ENCODE data around the gene ASPHD2.
A peak's percentile ranks its signal among the peaks of the same experiment; 100 is the strongest.

Gene ASPHD2

DNA sequence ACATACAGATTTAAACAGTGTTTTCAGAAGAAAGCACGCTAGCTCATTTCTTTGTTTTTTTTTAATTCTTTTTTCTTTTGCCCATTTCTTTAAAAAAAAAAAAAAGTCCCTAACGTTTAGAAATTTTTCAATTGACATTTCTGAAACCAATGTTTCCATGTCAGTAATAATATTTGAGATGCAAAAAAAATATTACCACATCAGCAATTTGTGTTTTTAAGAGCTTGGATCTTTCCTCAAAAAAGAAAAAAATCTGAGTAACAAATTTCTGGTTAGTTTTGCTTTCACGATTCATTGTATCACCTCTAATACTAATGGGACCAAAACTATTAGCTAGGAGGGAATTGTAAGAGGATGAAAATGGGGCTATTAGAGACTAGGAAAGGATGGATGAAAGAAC, 39.9 kb upstream of the ASPHD2 start:
- TF ChIP-seq CTCF (IDR thresholded peaks at IDR 0.05; ENCODE audit: low read depth, low read length, missing control alignments), result no peak
- H3K4me3 ChIP-seq (ENCODE audit: low read depth, low read length), result no peak overlapping the region
- no peak for DNase-seq (ENCODE audit: low read depth)
- in situ Hi-C loops (cut with HindIII; ENCODE audit: low sequenced_read_pairs), result no loop called here

DNA sequence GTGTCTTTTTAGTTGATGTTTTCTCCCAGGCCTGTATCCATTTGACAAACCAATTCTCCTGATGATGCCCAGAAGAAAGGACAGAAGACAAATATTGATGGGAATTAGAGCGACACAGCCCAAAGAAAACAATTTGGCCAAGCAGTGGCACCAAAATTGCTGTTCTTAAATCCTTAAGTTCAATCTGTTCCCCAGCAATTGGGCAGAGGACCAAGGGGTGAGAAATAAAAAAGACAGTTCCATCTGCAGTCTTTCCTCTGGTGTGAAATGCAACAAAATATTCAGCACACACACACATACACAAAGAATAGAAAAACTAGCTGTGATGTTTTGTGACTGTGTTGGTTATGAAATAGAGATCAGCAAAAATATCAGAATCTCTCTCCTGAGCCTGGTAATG, 38.0 kb upstream of the ASPHD2 start:
- in situ Hi-C loops (cut with HindIII; ENCODE audit: low sequenced_read_pairs), result no loop called here
- TF ChIP-seq CTCF (IDR thresholded peaks at IDR 0.05; ENCODE audit: low read depth, low read length, missing control alignments), result no peak
- DNase-seq (ENCODE audit: low read depth), result no peak
- no peak overlapping the region for H3K4me3 ChIP-seq (ENCODE audit: low read depth, low read length)

DNA sequence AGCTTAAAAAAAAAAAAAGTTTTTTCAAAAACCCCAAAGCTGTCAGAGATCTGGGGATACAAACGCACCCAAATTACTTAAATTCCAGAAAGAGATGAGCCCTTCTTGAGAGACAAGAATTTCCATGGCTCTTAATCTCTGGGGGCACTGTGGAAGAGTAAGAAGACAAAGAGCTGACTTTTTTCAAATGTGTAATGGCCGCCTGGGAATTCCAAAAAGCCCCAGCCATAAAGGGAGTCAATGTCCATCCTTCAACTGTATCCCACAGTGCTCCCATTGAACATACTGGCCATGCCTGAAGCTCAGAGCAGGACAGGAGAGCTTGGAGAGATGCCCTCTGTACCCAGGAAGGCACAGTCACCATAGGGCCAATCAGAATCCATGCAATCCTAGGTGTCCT, 37.4 kb upstream of the ASPHD2 start:
- DNase-seq (ENCODE audit: low read depth), result no peak
- H3K4me3 ChIP-seq (ENCODE audit: low read depth, low read length), result no peak overlapping the region
- no peak for TF ChIP-seq CTCF (IDR thresholded peaks at IDR 0.05; ENCODE audit: low read depth, low read length, missing control alignments)
- in situ Hi-C loops (cut with HindIII; ENCODE audit: low sequenced_read_pairs), result no loop called here

- no peak overlapping the region for H3K4me3 ChIP-seq (ENCODE audit: low read depth, low read length)
- in situ Hi-C loops (cut with HindIII; ENCODE audit: low sequenced_read_pairs), result no loop called here
- peak; percentile 21 for TF ChIP-seq CTCF (IDR thresholded peaks at IDR 0.05; ENCODE audit: low read depth, low read length, missing control alignments)
- no peak for DNase-seq (ENCODE audit: low read depth)
Measured at GRCh38 chr22:26393929-26394328, 35.1 kb upstream of the ASPHD2 start.

DNA sequence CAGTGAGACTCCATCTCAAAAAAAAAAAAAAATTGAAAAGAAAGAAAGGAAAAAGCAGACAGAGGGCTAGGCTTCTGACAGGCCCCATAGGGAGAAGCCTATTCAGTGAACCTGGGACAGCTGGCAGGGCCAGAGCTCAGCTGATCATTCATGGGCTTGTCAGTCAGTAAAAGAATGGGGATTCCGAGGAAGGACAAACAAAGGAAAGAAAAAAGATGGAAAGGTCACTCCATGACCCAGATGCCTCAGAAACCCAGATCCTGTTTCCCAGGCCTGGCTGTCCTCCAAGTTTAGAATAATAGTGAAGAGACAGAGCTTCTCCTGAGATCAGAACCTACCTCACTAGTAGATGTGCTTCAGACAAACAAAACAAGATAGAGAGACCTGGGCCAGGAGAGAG, 34.3 kb upstream of the ASPHD2 start:
- TF ChIP-seq CTCF (IDR thresholded peaks at IDR 0.05; ENCODE audit: low read depth, low read length, missing control alignments), result no peak
- H3K4me3 ChIP-seq (ENCODE audit: low read depth, low read length), result no peak overlapping the region
- DNase-seq (ENCODE audit: low read depth), result no peak
- in situ Hi-C loops (cut with HindIII; ENCODE audit: low sequenced_read_pairs), result no loop called here

GRCh38 chr22:26395926-26396325, 33.1 kb upstream of the ASPHD2 start:
- TF ChIP-seq CTCF (IDR thresholded peaks at IDR 0.05; ENCODE audit: low read depth, low read length, missing control alignments), result no peak
- in situ Hi-C loops (cut with HindIII; ENCODE audit: low sequenced_read_pairs), result no loop called here
- no peak for DNase-seq (ENCODE audit: low read depth)
- no peak overlapping the region for H3K4me3 ChIP-seq (ENCODE audit: low read depth, low read length)

DNA sequence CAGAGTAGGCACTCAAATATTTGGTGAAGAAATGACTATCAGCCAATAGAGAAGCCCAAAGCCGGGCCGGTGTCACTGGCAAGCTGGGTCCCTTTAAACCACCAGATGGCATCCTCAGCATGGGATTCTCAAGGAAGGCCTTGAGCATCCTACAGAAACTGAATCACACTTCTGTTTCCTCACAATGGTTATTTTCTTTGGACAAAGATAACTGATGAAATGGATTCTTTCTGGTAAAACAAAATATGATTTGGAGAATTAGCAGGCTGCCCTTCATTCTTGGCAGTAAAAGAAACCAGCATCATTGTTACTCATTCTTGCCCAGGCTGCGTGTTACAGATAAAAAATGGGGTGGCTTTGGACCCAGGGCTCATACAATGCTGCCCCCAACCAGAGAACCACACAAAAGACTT, 30.3 kb upstream of the ASPHD2 start:
- in situ Hi-C loops (cut with HindIII; ENCODE audit: low sequenced_read_pairs), result no loop called here
- no peak overlapping the region for H3K4me3 ChIP-seq (ENCODE audit: low read depth, low read length)
- TF ChIP-seq CTCF (IDR thresholded peaks at IDR 0.05; ENCODE audit: low read depth, low read length, missing control alignments), result peak; percentile 75
- DNase-seq (ENCODE audit: low read depth), result peak; percentile 50

Data from astrocyte of the cerebellum (primary cell).